HEK293 (cell line): ENCODE data around the gene DSCAM.

Experiments
- CTCF ChIA-PET: fragments of 350-600 bp; formaldehyde crosslinking; extraction: SDS; loops from one replicate; lab custom pipeline; 2021; ENCODE audit warnings: antibody characterized with exemption; lab: Yijun Ruan, JAX
- POLR2A ChIA-PET: fragments of 300-600 bp; formaldehyde crosslinking; extraction: SDS; loops from one replicate; lab custom pipeline; 2020; ENCODE audit warnings: antibody characterized with exemption, inconsistent platforms; lab: Yijun Ruan, JAX
- H3K27ac ChIP-seq: fragments of 200-500 bp; sonication (Bioruptor generic); 2 replicates; pipeline ENCODE4 v1.5.1; 2014; ENCODE audit warnings: low read depth, low read length, control low read depth, inconsistent platforms; ENCODE audit errors: extremely low read depth
- H3K36me3 ChIP-seq, 2 experiments: fragments of 200-500 bp in 1 of 2; sonication (Bioruptor generic) in 1 of 2; 1 replicate in 1 of 2; 2 replicates in 1 of 2; pipeline ENCODE4 v1.5.1; 2014 to 2017; ENCODE audit warnings: inconsistent platforms in 2 of 2, low read length in 2 of 2; ENCODE audit not compliant: control insufficient read depth in 2 of 2, insufficient read depth in 1 of 2
- H3K4me1 ChIP-seq: fragments of 200-500 bp; sonication (Bioruptor generic); 2 replicates; pipeline ENCODE4 v1.5.1; 2014; ENCODE audit warnings: mild to moderate bottlenecking, low read length, inconsistent platforms; ENCODE audit not compliant: control insufficient read depth, insufficient read depth
- H3K4me3 ChIP-seq: 2 replicates; pipeline ENCODE4 v1.5.1; 2011; ENCODE audit warnings: low read depth, mild to moderate bottlenecking, control low read depth, low read length, moderate library complexity
- H3K9me3 ChIP-seq: fragments of 200-500 bp; sonication (Bioruptor generic); 2 replicates; pipeline ENCODE4 v1.5.1; 2014; ENCODE audit warnings: low read depth, low read length, inconsistent platforms; ENCODE audit not compliant: control insufficient read depth, insufficient read depth
- GLI2 ChIP-seq: fragments of 450-650 bp; formaldehyde crosslinking; IDR thresholded peaks from 2 replicates; pipeline ENCODE4; 2017; ENCODE audit warnings: missing biosample characterization, missing genetic modification characterization, low read depth, borderline replicate concordance
- KLF16 ChIP-seq: fragments of 450-650 bp; formaldehyde crosslinking; IDR thresholded peaks from 2 replicates; pipeline ENCODE4 v1.5.1; 2017; ENCODE audit warnings: missing biosample characterization, missing genetic modification characterization
- KLF8 ChIP-seq: fragments of 450-650 bp; formaldehyde crosslinking; IDR thresholded peaks from 2 replicates; pipeline ENCODE4 v1.5.1; 2016; ENCODE audit warnings: missing biosample characterization, missing genetic modification characterization
- SP7 ChIP-seq: fragments of 450-650 bp; formaldehyde crosslinking; IDR thresholded peaks from 2 replicates; pipeline ENCODE4 v1.5.1; 2016; ENCODE audit warnings: missing biosample characterization, missing genetic modification characterization
- ZNF404 ChIP-seq: fragments of 450-650 bp; formaldehyde crosslinking; IDR thresholded peaks from 2 replicates; pipeline ENCODE4 v1.5.1; 2017; ENCODE audit warnings: missing biosample characterization, missing genetic modification characterization
- ZNF416 ChIP-seq: fragments of 450-650 bp; formaldehyde crosslinking; IDR thresholded peaks from 2 replicates; pipeline ENCODE4 v1.5.1; 2016; ENCODE audit warnings: missing biosample characterization, missing genetic modification characterization
- ZNF48 ChIP-seq: fragments of 450-650 bp; formaldehyde crosslinking; IDR thresholded peaks from 2 replicates; pipeline ENCODE4 v1.5.1; 2016; ENCODE audit warnings: missing biosample characterization, missing genetic modification characterization
- ZNF510 ChIP-seq: fragments of 450-650 bp; formaldehyde crosslinking; IDR thresholded peaks from 2 replicates; pipeline ENCODE4 v1.5.1; 2018; ENCODE audit warnings: mild to moderate bottlenecking, missing genetic modification characterization, missing biosample characterization; ENCODE audit not compliant: insufficient replicate concordance
- ZNF521 ChIP-seq: fragments of 450-650 bp; formaldehyde crosslinking; IDR thresholded peaks from 2 replicates; pipeline ENCODE4 v1.5.1; 2017; ENCODE audit warnings: missing biosample characterization, mild to moderate bottlenecking, missing genetic modification characterization
- ZNF585B ChIP-seq: fragments of 450-650 bp; formaldehyde crosslinking; IDR thresholded peaks from 2 replicates; pipeline ENCODE4 v1.5.1; 2016; ENCODE audit warnings: missing biosample characterization, missing genetic modification characterization
- ZNF596 ChIP-seq: fragments of 450-650 bp; IDR thresholded peaks from 2 replicates; pipeline ENCODE4 v1.5.0; 2018; ENCODE audit warnings: missing biosample characterization, mild to moderate bottlenecking, missing genetic modification characterization, moderate library complexity
- TF ChIP-seq, protein P1 (sequence below): fragments of 450-650 bp; formaldehyde crosslinking; IDR thresholded peaks from 2 replicates; pipeline ENCODE4 v1.5.1; 2016; ENCODE audit warnings: missing biosample characterization, missing genetic modification characterization, borderline replicate concordance
- TF ChIP-seq, protein P2 (sequence below): fragments of 450-650 bp; formaldehyde crosslinking; IDR thresholded peaks from 2 replicates; pipeline ENCODE4 v1.5.1; 2016; ENCODE audit warnings: missing biosample characterization, missing genetic modification characterization
- TF ChIP-seq, protein P3 (sequence below): fragments of 450-650 bp; formaldehyde crosslinking; IDR thresholded peaks from 2 replicates; pipeline ENCODE4 v1.5.1; 2017; ENCODE audit warnings: missing biosample characterization, missing genetic modification characterization
- TF ChIP-seq, protein P4 (sequence below): fragments of 450-650 bp; formaldehyde crosslinking; IDR thresholded peaks from 2 replicates; pipeline ENCODE4 v1.5.1; 2017; ENCODE audit warnings: missing biosample characterization, missing genetic modification characterization
- TF ChIP-seq, protein P5 (sequence below): fragments of 450-650 bp; formaldehyde crosslinking; IDR thresholded peaks from 2 replicates; pipeline ENCODE4 v1.5.1; 2016; ENCODE audit warnings: missing biosample characterization, missing genetic modification characterization

Gene DSCAM

DNA sequence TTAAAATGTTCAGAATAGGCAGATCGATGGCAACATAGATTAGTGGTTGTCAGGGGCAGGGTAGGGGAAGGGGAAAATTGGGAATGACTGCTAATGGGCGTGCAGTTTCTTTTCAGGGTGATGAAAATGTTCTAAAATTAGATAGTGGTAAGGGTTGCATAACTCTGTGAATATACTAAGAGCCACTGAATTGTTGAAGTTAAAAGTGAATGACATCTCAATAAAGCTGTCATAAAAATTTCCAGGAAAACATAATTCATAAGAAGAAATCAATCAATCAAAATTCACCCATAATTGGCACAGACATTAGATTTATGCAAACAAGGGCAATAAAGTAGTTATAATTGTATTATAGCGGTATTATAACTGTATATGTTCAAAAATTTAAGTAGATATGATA, 751.5 kb downstream of the DSCAM start:
- no peaks in the 10 kb centered on the region for H3K36me3 ChIP-seq
- ChIA-PET CTCF (interaction anchor here (3.1 kb wide), 1 partner anchor 25 kb away, joined by 10 read pairs; no protein-coding TSS in a partner anchor), POLR2A (no interaction called here)
- H3K27ac ChIP-seq: no peak overlapping the region
- no peaks in the 10 kb centered on the region for H3K9me3 ChIP-seq
- H3K4me3 ChIP-seq: no peak overlapping the region
- TF ChIP-seq, protein P1, sequence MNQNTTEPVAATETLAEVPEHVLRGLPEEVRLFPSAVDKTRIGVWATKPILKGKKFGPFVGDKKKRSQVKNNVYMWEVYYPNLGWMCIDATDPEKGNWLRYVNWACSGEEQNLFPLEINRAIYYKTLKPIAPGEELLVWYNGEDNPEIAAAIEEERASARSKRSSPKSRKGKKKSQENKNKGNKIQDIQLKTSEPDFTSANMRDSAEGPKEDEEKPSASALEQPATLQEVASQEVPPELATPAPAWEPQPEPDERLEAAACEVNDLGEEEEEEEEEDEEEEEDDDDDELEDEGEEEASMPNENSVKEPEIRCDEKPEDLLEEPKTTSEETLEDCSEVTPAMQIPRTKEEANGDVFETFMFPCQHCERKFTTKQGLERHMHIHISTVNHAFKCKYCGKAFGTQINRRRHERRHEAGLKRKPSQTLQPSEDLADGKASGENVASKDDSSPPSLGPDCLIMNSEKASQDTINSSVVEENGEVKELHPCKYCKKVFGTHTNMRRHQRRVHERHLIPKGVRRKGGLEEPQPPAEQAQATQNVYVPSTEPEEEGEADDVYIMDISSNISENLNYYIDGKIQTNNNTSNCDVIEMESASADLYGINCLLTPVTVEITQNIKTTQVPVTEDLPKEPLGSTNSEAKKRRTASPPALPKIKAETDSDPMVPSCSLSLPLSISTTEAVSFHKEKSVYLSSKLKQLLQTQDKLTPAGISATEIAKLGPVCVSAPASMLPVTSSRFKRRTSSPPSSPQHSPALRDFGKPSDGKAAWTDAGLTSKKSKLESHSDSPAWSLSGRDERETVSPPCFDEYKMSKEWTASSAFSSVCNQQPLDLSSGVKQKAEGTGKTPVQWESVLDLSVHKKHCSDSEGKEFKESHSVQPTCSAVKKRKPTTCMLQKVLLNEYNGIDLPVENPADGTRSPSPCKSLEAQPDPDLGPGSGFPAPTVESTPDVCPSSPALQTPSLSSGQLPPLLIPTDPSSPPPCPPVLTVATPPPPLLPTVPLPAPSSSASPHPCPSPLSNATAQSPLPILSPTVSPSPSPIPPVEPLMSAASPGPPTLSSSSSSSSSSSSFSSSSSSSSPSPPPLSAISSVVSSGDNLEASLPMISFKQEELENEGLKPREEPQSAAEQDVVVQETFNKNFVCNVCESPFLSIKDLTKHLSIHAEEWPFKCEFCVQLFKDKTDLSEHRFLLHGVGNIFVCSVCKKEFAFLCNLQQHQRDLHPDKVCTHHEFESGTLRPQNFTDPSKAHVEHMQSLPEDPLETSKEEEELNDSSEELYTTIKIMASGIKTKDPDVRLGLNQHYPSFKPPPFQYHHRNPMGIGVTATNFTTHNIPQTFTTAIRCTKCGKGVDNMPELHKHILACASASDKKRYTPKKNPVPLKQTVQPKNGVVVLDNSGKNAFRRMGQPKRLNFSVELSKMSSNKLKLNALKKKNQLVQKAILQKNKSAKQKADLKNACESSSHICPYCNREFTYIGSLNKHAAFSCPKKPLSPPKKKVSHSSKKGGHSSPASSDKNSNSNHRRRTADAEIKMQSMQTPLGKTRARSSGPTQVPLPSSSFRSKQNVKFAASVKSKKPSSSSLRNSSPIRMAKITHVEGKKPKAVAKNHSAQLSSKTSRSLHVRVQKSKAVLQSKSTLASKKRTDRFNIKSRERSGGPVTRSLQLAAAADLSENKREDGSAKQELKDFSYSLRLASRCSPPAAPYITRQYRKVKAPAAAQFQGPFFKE (tag by site-specific recombination): no peak
- H3K4me1 ChIP-seq: no peaks in the 10 kb centered on the region

DNA sequence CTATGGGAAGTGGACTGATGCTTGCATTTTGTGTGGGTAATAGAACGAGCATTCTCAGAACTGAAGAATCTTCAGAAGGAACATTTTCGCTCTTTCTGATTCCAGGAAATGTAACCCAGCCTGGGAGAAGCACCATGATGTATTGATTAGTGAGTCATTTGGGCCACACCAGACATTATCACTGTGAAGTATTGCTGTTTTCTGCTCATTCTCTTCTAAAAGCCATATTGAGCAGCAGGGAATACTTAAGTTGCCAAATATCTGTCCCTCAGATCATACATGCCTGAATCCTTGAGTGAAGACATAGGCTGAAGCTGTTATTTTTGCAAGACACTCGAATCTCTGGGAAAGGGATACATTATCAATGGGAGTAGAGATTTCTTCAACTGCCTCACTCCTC, 766.6 kb downstream of the DSCAM start:
- TF ChIP-seq GLI2 (tag by site-specific recombination) (no peak), SP7 (no peak), KLF16 (tag by site-specific recombination) (no peak), ZNF510 (tag by site-specific recombination) (no peak), ZNF585B (tag by site-specific recombination) (no peak), ZNF404 (no peak), ZNF416 (tag by site-specific recombination) (no peak), KLF8 (tag by site-specific recombination) (no peak), ZNF521 (no peak), ZNF596 (tag by site-specific recombination) (no peak), ZNF48 (tag by site-specific recombination) (no peak)
- TF ChIP-seq, protein P2, sequence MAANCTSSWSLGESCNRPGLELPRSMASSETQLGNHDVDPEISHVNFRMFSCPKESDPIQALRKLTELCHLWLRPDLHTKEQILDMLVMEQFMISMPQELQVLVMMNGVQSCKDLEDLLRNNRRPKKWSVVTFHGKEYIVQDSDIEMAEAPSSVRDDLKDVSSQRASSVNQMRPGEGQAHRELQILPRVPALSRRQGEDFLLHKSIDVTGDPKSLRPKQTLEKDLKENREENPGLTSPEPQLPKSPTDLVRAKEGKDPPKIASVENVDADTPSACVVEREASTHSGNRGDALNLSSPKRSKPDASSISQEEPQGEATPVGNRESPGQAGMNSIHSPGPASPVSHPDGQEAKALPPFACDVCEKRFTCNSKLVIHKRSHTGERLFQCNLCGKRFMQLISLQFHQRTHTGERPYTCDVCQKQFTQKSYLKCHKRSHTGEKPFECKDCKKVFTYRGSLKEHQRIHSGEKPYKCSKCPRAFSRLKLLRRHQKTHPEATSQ (tag by site-specific recombination): no peak
- TF ChIP-seq, protein P3, sequence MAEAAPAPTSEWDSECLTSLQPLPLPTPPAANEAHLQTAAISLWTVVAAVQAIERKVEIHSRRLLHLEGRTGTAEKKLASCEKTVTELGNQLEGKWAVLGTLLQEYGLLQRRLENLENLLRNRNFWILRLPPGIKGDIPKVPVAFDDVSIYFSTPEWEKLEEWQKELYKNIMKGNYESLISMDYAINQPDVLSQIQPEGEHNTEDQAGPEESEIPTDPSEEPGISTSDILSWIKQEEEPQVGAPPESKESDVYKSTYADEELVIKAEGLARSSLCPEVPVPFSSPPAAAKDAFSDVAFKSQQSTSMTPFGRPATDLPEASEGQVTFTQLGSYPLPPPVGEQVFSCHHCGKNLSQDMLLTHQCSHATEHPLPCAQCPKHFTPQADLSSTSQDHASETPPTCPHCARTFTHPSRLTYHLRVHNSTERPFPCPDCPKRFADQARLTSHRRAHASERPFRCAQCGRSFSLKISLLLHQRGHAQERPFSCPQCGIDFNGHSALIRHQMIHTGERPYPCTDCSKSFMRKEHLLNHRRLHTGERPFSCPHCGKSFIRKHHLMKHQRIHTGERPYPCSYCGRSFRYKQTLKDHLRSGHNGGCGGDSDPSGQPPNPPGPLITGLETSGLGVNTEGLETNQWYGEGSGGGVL (tag by site-specific recombination): no peak
- TF ChIP-seq, protein P4, sequence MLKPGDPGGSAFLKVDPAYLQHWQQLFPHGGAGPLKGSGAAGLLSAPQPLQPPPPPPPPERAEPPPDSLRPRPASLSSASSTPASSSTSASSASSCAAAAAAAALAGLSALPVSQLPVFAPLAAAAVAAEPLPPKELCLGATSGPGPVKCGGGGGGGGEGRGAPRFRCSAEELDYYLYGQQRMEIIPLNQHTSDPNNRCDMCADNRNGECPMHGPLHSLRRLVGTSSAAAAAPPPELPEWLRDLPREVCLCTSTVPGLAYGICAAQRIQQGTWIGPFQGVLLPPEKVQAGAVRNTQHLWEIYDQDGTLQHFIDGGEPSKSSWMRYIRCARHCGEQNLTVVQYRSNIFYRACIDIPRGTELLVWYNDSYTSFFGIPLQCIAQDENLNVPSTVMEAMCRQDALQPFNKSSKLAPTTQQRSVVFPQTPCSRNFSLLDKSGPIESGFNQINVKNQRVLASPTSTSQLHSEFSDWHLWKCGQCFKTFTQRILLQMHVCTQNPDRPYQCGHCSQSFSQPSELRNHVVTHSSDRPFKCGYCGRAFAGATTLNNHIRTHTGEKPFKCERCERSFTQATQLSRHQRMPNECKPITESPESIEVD (tag by site-specific recombination): no peak
- TF ChIP-seq, protein P5, sequence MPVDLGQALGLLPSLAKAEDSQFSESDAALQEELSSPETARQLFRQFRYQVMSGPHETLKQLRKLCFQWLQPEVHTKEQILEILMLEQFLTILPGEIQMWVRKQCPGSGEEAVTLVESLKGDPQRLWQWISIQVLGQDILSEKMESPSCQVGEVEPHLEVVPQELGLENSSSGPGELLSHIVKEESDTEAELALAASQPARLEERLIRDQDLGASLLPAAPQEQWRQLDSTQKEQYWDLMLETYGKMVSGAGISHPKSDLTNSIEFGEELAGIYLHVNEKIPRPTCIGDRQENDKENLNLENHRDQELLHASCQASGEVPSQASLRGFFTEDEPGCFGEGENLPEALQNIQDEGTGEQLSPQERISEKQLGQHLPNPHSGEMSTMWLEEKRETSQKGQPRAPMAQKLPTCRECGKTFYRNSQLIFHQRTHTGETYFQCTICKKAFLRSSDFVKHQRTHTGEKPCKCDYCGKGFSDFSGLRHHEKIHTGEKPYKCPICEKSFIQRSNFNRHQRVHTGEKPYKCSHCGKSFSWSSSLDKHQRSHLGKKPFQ: no peak
- ChIA-PET CTCF (interaction anchor here (0.7 kb wide), 1 partner anchor 424 kb away, joined by 3 read pairs; no protein-coding TSS in a partner anchor), POLR2A (no interaction called here)
- H3K9me3 ChIP-seq: no peaks in the 10 kb centered on the region; the same call in 1 of the 2 replicates
- no peaks in the 10 kb centered on the region for H3K36me3 ChIP-seq
- H3K27ac ChIP-seq: no peak overlapping the region
- no peaks in the 10 kb centered on the region for H3K4me1 ChIP-seq
- H3K4me3 ChIP-seq: no peak overlapping the region
